H9 (cell line): Measurements from ENCODE around the gene MYD88. TPM values are rescaled to one million over a fixed set of nuclear protein-coding genes. Genes with fewer than 3 reads are reported as not detected.

Source experiments
- DNase-seq: peaks from one replicate; pipeline ENCODE4 v3.0.0-alpha.2; 2017
- H2AFZ ChIP-seq: one replicate; pipeline ENCODE4 v1.6.1; 2013; ENCODE audit warnings: mild to moderate bottlenecking, low read length, control low read depth, moderate library complexity
- H2AK5ac ChIP-seq: 2 replicates; pipeline ENCODE4 v1.6.1; 2013; ENCODE audit warnings: low read length, control low read depth, mixed read lengths; ENCODE audit not compliant: insufficient read length
- H2BK120ac ChIP-seq: one replicate; pipeline ENCODE4 v1.6.1; 2013; ENCODE audit warnings: low read depth, mild to moderate bottlenecking, low read length, control low read depth, inconsistent platforms; ENCODE audit not compliant: poor library complexity, severe bottlenecking
- H2BK12ac ChIP-seq: 2 replicates; pipeline ENCODE4 v1.6.1; 2013; ENCODE audit warnings: low read length, control low read depth, mixed read lengths, low read depth; ENCODE audit not compliant: insufficient read length
- H2BK15ac ChIP-seq: 2 replicates; pipeline ENCODE4 v1.6.1; 2013; ENCODE audit warnings: low read depth, low read length, control low read depth
- H2BK20ac ChIP-seq: one replicate; pipeline ENCODE4 v1.6.1; 2013; ENCODE audit warnings: low read depth, mild to moderate bottlenecking, low read length, control low read depth, inconsistent platforms; ENCODE audit not compliant: poor library complexity, severe bottlenecking
- H2BK5ac ChIP-seq: 2 replicates; pipeline ENCODE4 v1.6.1; 2013; ENCODE audit warnings: low read length, control low read depth, mixed read lengths; ENCODE audit not compliant: insufficient read length
- H3K14ac ChIP-seq: 2 replicates; pipeline ENCODE4 v1.6.1; 2013; ENCODE audit warnings: low read length, control low read depth; ENCODE audit not compliant: insufficient read depth
- H3K18ac ChIP-seq: 2 replicates; pipeline ENCODE4 v1.6.1; 2013; ENCODE audit warnings: low read depth, mild to moderate bottlenecking, mixed read lengths, low read length, control low read depth; ENCODE audit not compliant: insufficient read length
- H3K23ac ChIP-seq: 2 replicates; pipeline ENCODE4 v1.6.1; 2013; ENCODE audit warnings: low read length, control low read depth, mixed read lengths, low read depth; ENCODE audit not compliant: insufficient read length
- H3K23me2 ChIP-seq: 2 replicates; pipeline ENCODE4 v1.6.1; 2013; ENCODE audit warnings: low read depth, mild to moderate bottlenecking, mixed read lengths, low read length, control low read depth; ENCODE audit not compliant: insufficient read length, poor library complexity, severe bottlenecking
- H3K27ac ChIP-seq: 2 replicates; pipeline ENCODE4 v1.5.1; 2013; ENCODE audit warnings: low read length, control low read depth, mixed read lengths, low read depth; ENCODE audit not compliant: insufficient read length
- H3K27me3 ChIP-seq: 2 replicates; pipeline ENCODE4 v1.6.1; 2013; ENCODE audit warnings: low read length, control low read depth, inconsistent platforms; ENCODE audit not compliant: insufficient read depth
- H3K4ac ChIP-seq: 2 replicates; pipeline ENCODE4 v1.6.1; 2013; ENCODE audit warnings: low read depth, mild to moderate bottlenecking, control low read depth, inconsistent platforms, low read length, moderate library complexity
- H3K4me1 ChIP-seq: 2 replicates; pipeline ENCODE4 v1.6.1; 2013; ENCODE audit warnings: low read length, control low read depth, inconsistent platforms; ENCODE audit not compliant: insufficient read depth
- H3K4me2 ChIP-seq: 2 replicates; pipeline ENCODE4 v1.6.1; 2013; ENCODE audit warnings: low read length, control low read depth, mixed read lengths; ENCODE audit not compliant: insufficient read length, insufficient read depth
- H3K56ac ChIP-seq: 2 replicates; pipeline ENCODE4 v1.6.1; 2013; ENCODE audit warnings: low read depth, mild to moderate bottlenecking, mixed read lengths, low read length, control low read depth; ENCODE audit not compliant: insufficient read length
- H3K79me1 ChIP-seq: 2 replicates; pipeline ENCODE4 v1.6.1; 2013; ENCODE audit warnings: low read depth, mild to moderate bottlenecking, moderate library complexity, low read length, control low read depth, inconsistent platforms; ENCODE audit not compliant: insufficient read depth, poor library complexity, severe bottlenecking
- H3K79me2 ChIP-seq: 2 replicates; pipeline ENCODE4 v1.6.1; 2013; ENCODE audit warnings: low read length, control low read depth, inconsistent platforms; ENCODE audit not compliant: insufficient read depth
- H3K9ac ChIP-seq: 2 replicates; pipeline ENCODE4 v1.6.1; 2013; ENCODE audit warnings: low read length, control low read depth, mixed read lengths; ENCODE audit not compliant: insufficient read length; ENCODE audit errors: extremely low read depth
- H3K9me3 ChIP-seq: one replicate; pipeline ENCODE4 v1.6.1; 2013; ENCODE audit warnings: low read depth, low read length, inconsistent platforms; ENCODE audit not compliant: control insufficient read depth
- H3T11ph ChIP-seq: one replicate; pipeline ENCODE4 v1.6.1; 2013; ENCODE audit warnings: mild to moderate bottlenecking, low read length, control low read depth, inconsistent platforms
- H4K20me1 ChIP-seq: one replicate; pipeline ENCODE4 v1.6.1; 2013; ENCODE audit not compliant: control insufficient read depth, insufficient read length, insufficient read depth
- H4K5ac ChIP-seq: 2 replicates; pipeline ENCODE4 v1.6.1; 2013; ENCODE audit warnings: low read depth, mild to moderate bottlenecking, mixed read lengths, low read length, control low read depth; ENCODE audit not compliant: insufficient read length
- H4K8ac ChIP-seq: replicated peaks from 2 replicates; pipeline ENCODE4 v1.6.1; 2013; ENCODE audit warnings: low read length, control low read depth, mixed read lengths, low read depth; ENCODE audit not compliant: insufficient read length
- H4K91ac ChIP-seq: 2 replicates; pipeline ENCODE4 v1.6.1; 2013; ENCODE audit warnings: low read depth, mild to moderate bottlenecking, moderate library complexity, mixed read lengths, low read length, control low read depth; ENCODE audit not compliant: insufficient read length
- H3K27ac Mint-ChIP-seq, 3 experiments: 2 replicates in 2 of 3; 3 replicates in 1 of 3; pipeline ENCODE4 v1.8.0; 2020 to 2021; ENCODE audit warnings: mixed read lengths in 3 of 3, mild to moderate bottlenecking in 1 of 3, moderate library complexity in 1 of 3
- H3K27me3 Mint-ChIP-seq: 2 replicates; pipeline ENCODE4 v1.8.0; 2021; ENCODE audit warnings: low read depth, mild to moderate bottlenecking, moderate library complexity, mixed read lengths
- H3K36me3 Mint-ChIP-seq, 3 experiments: 2 replicates in 2 of 3; 3 replicates in 1 of 3; pipeline ENCODE4 v1.8.0; 2020 to 2021; ENCODE audit warnings: low read depth in 3 of 3, mixed read lengths in 3 of 3; ENCODE audit not compliant: insufficient read depth in 1 of 3
- H3K4me1 Mint-ChIP-seq, 2 experiments: 2 replicates each; pipeline ENCODE4 v1.8.0; 2020; ENCODE audit warnings: mixed read lengths in 2 of 2
- H3K4me3 Mint-ChIP-seq, 2 experiments: 2 replicates in 1 of 2; 3 replicates in 1 of 2; pipeline ENCODE4 v1.8.0; 2020 to 2021; ENCODE audit warnings: mild to moderate bottlenecking in 2 of 2, mixed read lengths in 2 of 2, moderate library complexity in 1 of 2
- H3K9me3 Mint-ChIP-seq, 2 experiments: 2 replicates in 1 of 2; 3 replicates in 1 of 2; pipeline ENCODE4 v1.8.0; 2020; ENCODE audit warnings: mild to moderate bottlenecking in 2 of 2, mixed read lengths in 2 of 2, moderate library complexity in 1 of 2
- WGBS: extraction: QIAGEN DNeasy Blood & Tissue Kit; methylation state at CpG from one replicate; pipeline ENCODE4 v1.1.7; 2013; ENCODE audit warnings: missing lambda C conversion rate, low lambda C conversion rate, mixed read lengths; ENCODE audit not compliant: insufficient read length; ENCODE audit errors: extremely low coverage; 5-methylcytosine and 5-hydroxymethylcytosine counted together
- total RNA-seq: library from RNA; stranded (reverse); gene quantifications from 2 replicates; pipeline ENCODE4 v1.2.1, GENCODE V29; 2021
- TF ChIP-seq, protein P1 (sequence below): fragments of 200-600 bp; sonication (generic); conservative IDR thresholded peaks from 3 replicates; pipeline ENCODE4 v1.8.0; 2021; ENCODE audit warnings: antibody characterized with exemption, mild to moderate bottlenecking

Gene MYD88
- total RNA-seq, 1 experiment from 2014 or later: 33.4 TPM

DNA sequence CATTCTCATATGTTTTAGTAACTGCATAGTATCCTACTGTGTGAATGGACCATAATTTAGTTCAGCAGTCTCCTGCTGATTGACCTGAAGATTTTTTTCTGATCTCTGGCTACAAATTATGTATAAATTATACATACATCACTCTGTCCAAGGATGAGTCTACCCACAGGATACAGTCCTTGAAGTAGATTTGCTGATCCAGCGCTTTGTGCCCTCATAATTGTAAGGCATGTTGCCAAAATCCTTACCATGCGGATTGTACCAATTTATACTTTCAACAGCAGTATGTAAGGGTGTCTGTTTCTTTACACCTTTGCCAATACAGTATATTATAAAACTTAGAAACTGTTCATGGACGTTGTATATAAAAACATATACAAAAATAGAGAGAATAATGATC is 48.0 kb upstream of the MYD88 start:
- WGBS: no CpG with 5 or more reads among the region's 3 CpGs
- H3K79me1 ChIP-seq: no peaks in the 10 kb centered on the region

More for the DNA sequence above, 48.0 kb upstream of the MYD88 start:
- H3K4me3 Mint-ChIP-seq: no peak overlapping the region
- Histone ChIP-seq H3T11ph (no peak overlapping the region), H2BK20ac (no peak overlapping the region), H3K56ac (no peak overlapping the region), H4K5ac (no peak overlapping the region), H2BK120ac (no peak overlapping the region), H3K4ac (no peak overlapping the region), H3K9ac (no peak overlapping the region), H2BK5ac (no peak overlapping the region), H3K14ac (no peak overlapping the region), H2BK12ac (no peak overlapping the region), H3K27me3 (no peaks in the 10 kb centered on the region), H3K18ac (no peak overlapping the region), H4K20me1 (no peaks in the 10 kb centered on the region), H4K8ac (no peak overlapping the region), H3K9me3 (no peaks in the 10 kb centered on the region), H3K4me1 (no peaks in the 10 kb centered on the region), H2BK15ac (no peak overlapping the region), H4K91ac (no peak overlapping the region), H3K23me2 (no peaks in the 10 kb centered on the region), H3K27ac (no peak overlapping the region), H3K23ac (no peak overlapping the region), H2AFZ (no peak overlapping the region), H2AK5ac (no peak overlapping the region), H3K79me2 (no peaks in the 10 kb centered on the region), H3K4me2 (no peak overlapping the region)
- H3K27ac Mint-ChIP-seq: no peak overlapping the region
- TF ChIP-seq, protein P1, sequence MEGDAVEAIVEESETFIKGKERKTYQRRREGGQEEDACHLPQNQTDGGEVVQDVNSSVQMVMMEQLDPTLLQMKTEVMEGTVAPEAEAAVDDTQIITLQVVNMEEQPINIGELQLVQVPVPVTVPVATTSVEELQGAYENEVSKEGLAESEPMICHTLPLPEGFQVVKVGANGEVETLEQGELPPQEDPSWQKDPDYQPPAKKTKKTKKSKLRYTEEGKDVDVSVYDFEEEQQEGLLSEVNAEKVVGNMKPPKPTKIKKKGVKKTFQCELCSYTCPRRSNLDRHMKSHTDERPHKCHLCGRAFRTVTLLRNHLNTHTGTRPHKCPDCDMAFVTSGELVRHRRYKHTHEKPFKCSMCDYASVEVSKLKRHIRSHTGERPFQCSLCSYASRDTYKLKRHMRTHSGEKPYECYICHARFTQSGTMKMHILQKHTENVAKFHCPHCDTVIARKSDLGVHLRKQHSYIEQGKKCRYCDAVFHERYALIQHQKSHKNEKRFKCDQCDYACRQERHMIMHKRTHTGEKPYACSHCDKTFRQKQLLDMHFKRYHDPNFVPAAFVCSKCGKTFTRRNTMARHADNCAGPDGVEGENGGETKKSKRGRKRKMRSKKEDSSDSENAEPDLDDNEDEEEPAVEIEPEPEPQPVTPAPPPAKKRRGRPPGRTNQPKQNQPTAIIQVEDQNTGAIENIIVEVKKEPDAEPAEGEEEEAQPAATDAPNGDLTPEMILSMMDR: no peak
- H3K36me3 Mint-ChIP-seq: no peaks in the 10 kb centered on the region
- H3K9me3 Mint-ChIP-seq: no peaks in the 10 kb centered on the region; a peak in 1 of 5 replicates
- no peak for DNase-seq
- H3K27me3 Mint-ChIP-seq: peaks cover 3% of the 10 kb centered on the region; the same call in 1 of the 2 replicates
- no peaks in the 10 kb centered on the region for H3K4me1 Mint-ChIP-seq
